ENCODE measurements around the gene NXN. TPM values are rescaled to one million over a fixed set of nuclear protein-coding genes. Genes with fewer than 3 reads are reported as not detected.

The NXN gene
- total and polyA plus RNA-seq, 5 donors: 11.6 to 21.8 (median 15.2) TPM

- Histone ChIP-seq H3K4me1 (ENCODE audit: control insufficient read depth, insufficient read depth, low read length) (peaks cover 30% of the 10 kb centered on the region), H3K27ac (ENCODE audit: low read length) (peak overlapping the region; percentile 39), H3K4me3 (ENCODE audit: low read length) (no peak overlapping the region), H3K27me3 (ENCODE audit: control insufficient read depth, insufficient read depth) (no peaks in the 10 kb centered on the region), H3K9me3 (ENCODE audit: control insufficient read depth, low read length) (no peaks in the 10 kb centered on the region)
- DNase-seq (peak; percentile 76 to 91 (median 89)), ATAC-seq (peak; percentile 35 to 56)
- WGBS: 24% methylated on average over 23 of the region's 23 CpGs
- intact Hi-C loops (cut with DNase I): loop anchor here in 1 of 4 donors (10.0 kb wide), 1 partner anchor 49 kb away; no protein-coding TSS in a partner anchor
Measured at GRCh38 chr17:1005361-1005946, 25.9 kb upstream of the NXN start.

- Histone ChIP-seq H3K27ac (ENCODE audit: low read length) (no peak overlapping the region), H3K9me3 (ENCODE audit: control insufficient read depth, low read length) (no peaks in the 10 kb centered on the region), H3K4me1 (ENCODE audit: control insufficient read depth, insufficient read depth, low read length) (peaks cover 32% of the 10 kb centered on the region), H3K27me3 (ENCODE audit: control insufficient read depth, insufficient read depth) (no peaks in the 10 kb centered on the region), H3K4me3 (ENCODE audit: low read length) (no peak overlapping the region)
- intact Hi-C loops (cut with DNase I): loop anchor here in 3 of 4 donors (5.0 to 10.0 kb wide), 2 partner anchors 50 to 52 kb away; no protein-coding TSS in a partner anchor
- ATAC-seq: no peak
- DNase-seq: peak in 1 of 3 donors; percentile 39
- 72% methylated on average over 13 of the region's 13 CpGs for WGBS
Measured at GRCh38 chr17:1004769-1005295, 25.3 kb upstream of the NXN start.

- no peak overlapping the region for H3K27ac ChIP-seq (ENCODE audit: low read length)
- no peaks in the 10 kb centered on the region for H3K9me3 ChIP-seq (ENCODE audit: control insufficient read depth, low read length)
- ATAC-seq (no peak), DNase-seq (peak in 2 of 3 donors; percentile 48 to 49)
- H3K4me1 ChIP-seq (ENCODE audit: control insufficient read depth, insufficient read depth, low read length): peaks cover 32% of the 10 kb centered on the region
- intact Hi-C loops (cut with DNase I): loop anchor here in 3 of 4 donors (5.0 to 10.0 kb wide), 2 partner anchors 51 to 53 kb away; no protein-coding TSS in a partner anchor
- no peak overlapping the region for H3K4me3 ChIP-seq (ENCODE audit: low read length)
- H3K27me3 ChIP-seq (ENCODE audit: control insufficient read depth, insufficient read depth): no peaks in the 10 kb centered on the region
- 72% methylated on average over 30 of the region's 30 CpGs for WGBS
Measured at GRCh38 chr17:1003972-1004768, 24.6 kb upstream of the NXN start.

GRCh38 chr17:1003633-1003971 is 24.0 kb upstream of the NXN start:
- DNase-seq (peak in 2 of 3 donors; percentile 46 to 56), ATAC-seq (no peak)
- peaks cover 32% of the 10 kb centered on the region for H3K4me1 ChIP-seq (ENCODE audit: control insufficient read depth, insufficient read depth, low read length)
- intact Hi-C loops (cut with DNase I): loop anchor here in 3 of 4 donors (5.0 to 10.0 kb wide), 2 partner anchors 51 to 54 kb away; no protein-coding TSS in a partner anchor
- no peaks in the 10 kb centered on the region for H3K27me3 ChIP-seq (ENCODE audit: control insufficient read depth, insufficient read depth)
- no peak overlapping the region for H3K4me3 ChIP-seq (ENCODE audit: low read length)
- H3K27ac ChIP-seq (ENCODE audit: low read length): no peak overlapping the region
- no peaks in the 10 kb centered on the region for H3K9me3 ChIP-seq (ENCODE audit: control insufficient read depth, low read length)
- 90% methylated on average over 5 of the region's 5 CpGs for WGBS

- H3K9me3 ChIP-seq (ENCODE audit: control insufficient read depth, low read length): no peaks in the 10 kb centered on the region
- ATAC-seq: peak; percentile 17 to 47
- no peak overlapping the region for H3K4me3 ChIP-seq (ENCODE audit: low read length)
- H3K27ac ChIP-seq (ENCODE audit: low read length): peak overlapping the region; percentile 84
- no peaks in the 10 kb centered on the region for H3K27me3 ChIP-seq (ENCODE audit: control insufficient read depth, insufficient read depth)
- 43% methylated on average over 19 of the region's 19 CpGs for WGBS
- intact Hi-C loops (cut with DNase I): loop anchor here in 3 of 4 donors (5.0 to 10.0 kb wide), 2 partner anchors 52 to 54 kb away; no protein-coding TSS in a partner anchor
- peaks cover 32% of the 10 kb centered on the region for H3K4me1 ChIP-seq (ENCODE audit: control insufficient read depth, insufficient read depth, low read length)
- peak in 2 of 3 donors; percentile 55 to 79 for DNase-seq
Measured at GRCh38 chr17:1002771-1003555, 23.4 kb upstream of the NXN start.

GRCh38 chr17:1002412-1002753 is 22.8 kb upstream of the NXN start:
- DNase-seq (no peak), ATAC-seq (peak; percentile 2 to 20)
- H3K4me1 ChIP-seq (ENCODE audit: control insufficient read depth, insufficient read depth, low read length): peaks cover 32% of the 10 kb centered on the region
- peak overlapping the region; percentile 84 for H3K27ac ChIP-seq (ENCODE audit: low read length)
- H3K27me3 ChIP-seq (ENCODE audit: control insufficient read depth, insufficient read depth): no peaks in the 10 kb centered on the region
- WGBS: 33% methylated on average over 4 of the region's 4 CpGs
- no peak overlapping the region for H3K4me3 ChIP-seq (ENCODE audit: low read length)
- intact Hi-C loops (cut with DNase I): loop anchor here in 3 of 4 donors (5.0 to 10.0 kb wide), 2 partner anchors 52 to 55 kb away; no protein-coding TSS in a partner anchor
- no peaks in the 10 kb centered on the region for H3K9me3 ChIP-seq (ENCODE audit: control insufficient read depth, low read length)

- DNase-seq: peak; percentile 52 to 72 (median 71)
- Histone ChIP-seq H3K9me3 (ENCODE audit: control insufficient read depth, low read length) (no peaks in the 10 kb centered on the region), H3K4me1 (ENCODE audit: control insufficient read depth, insufficient read depth, low read length) (peaks cover 32% of the 10 kb centered on the region), H3K27me3 (ENCODE audit: control insufficient read depth, insufficient read depth) (no peaks in the 10 kb centered on the region), H3K4me3 (ENCODE audit: low read length) (no peak overlapping the region), H3K27ac (ENCODE audit: low read length) (peak overlapping the region; percentile 84)
- intact Hi-C loops (cut with DNase I): loop anchor here in 3 of 4 donors (5.0 to 10.0 kb wide), 2 partner anchors 53 to 55 kb away; no protein-coding TSS in a partner anchor
- ATAC-seq: peak; percentile 1 to 9
- WGBS: 48% methylated on average over 18 of the region's 18 CpGs
Measured at GRCh38 chr17:1001640-1002411, 22.2 kb upstream of the NXN start.

GRCh38 chr17:1000597-1001461 is 21.3 kb upstream of the NXN start:
- Histone ChIP-seq H3K9me3 (ENCODE audit: control insufficient read depth, low read length) (no peaks in the 10 kb centered on the region), H3K4me3 (ENCODE audit: low read length) (no peak overlapping the region), H3K27ac (ENCODE audit: low read length) (peak overlapping the region; percentile 83), H3K4me1 (ENCODE audit: control insufficient read depth, insufficient read depth, low read length) (peaks cover 28% of the 10 kb centered on the region), H3K27me3 (ENCODE audit: control insufficient read depth, insufficient read depth) (no peaks in the 10 kb centered on the region)
- whole genome bisulfite sequencing: 39% methylated on average over 15 of the region's 15 CpGs
- DNase-seq (peak in 2 of 3 donors; percentile 72 to 79), ATAC-seq (no peak)
- intact Hi-C loops (cut with DNase I): loop anchor here in 3 of 4 donors (5.0 to 10.0 kb wide), 2 partner anchors 54 to 56 kb away; no protein-coding TSS in a partner anchor

GRCh38 chr17:998111-998510 is 18.5 kb upstream of the NXN start:
- no peak for DNase-seq
- Histone ChIP-seq H3K4me1 (ENCODE audit: control insufficient read depth, insufficient read depth, low read length) (peaks cover 19% of the 10 kb centered on the region), H3K9me3 (ENCODE audit: control insufficient read depth, low read length) (no peaks in the 10 kb centered on the region), H3K4me3 (ENCODE audit: low read length) (peak overlapping the region; percentile 97), H3K27ac (ENCODE audit: low read length) (no peak overlapping the region), H3K27me3 (ENCODE audit: control insufficient read depth, insufficient read depth) (no peaks in the 10 kb centered on the region)
- intact Hi-C loops (cut with DNase I): loop anchor here in 2 of 4 donors (5.0 kb wide), 2 partner anchors 49 to 216 kb away; partner anchors contain the start of genes GLOD4 (in 1 of the 2) and MRM3 (in 1 of the 2)
- no peak for ATAC-seq
- WGBS: 48% methylated on average over 2 of the region's 2 CpGs

Data from right cardiac atrium (tissue), 5 donors.